ENCODE data around the gene NIFK.
"Not testable (repeated sequence)": the region's sequence is repeated elsewhere in the genome, so short reads cannot be mapped to it uniquely, and the experiment has no call there.

NIFK gene

DNA sequence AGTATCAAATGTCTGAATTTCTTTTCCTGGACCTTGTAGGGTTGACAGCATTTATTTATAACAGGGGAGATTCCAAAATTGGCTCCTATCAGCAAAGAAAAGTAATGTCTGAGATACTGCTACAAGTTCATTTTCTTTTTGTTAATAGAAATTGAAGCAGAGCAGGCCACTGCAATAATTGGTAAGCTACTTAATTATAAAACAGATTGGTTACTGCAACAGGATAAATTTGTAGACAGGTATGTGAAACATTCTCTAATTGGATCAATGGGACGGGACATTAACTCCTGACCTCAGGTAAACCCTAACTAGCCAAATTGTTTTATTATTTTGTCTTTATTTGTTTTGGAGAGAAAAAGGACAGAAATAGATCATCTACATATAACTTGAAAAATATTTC is 20.5 kb downstream of the NIFK start:
- no peak for TF ChIP-seq CTCF (IDR thresholded peaks at IDR 0.05; ENCODE audit: control insufficient read depth, extremely low read depth, insufficient read depth)
- H3K4me3 ChIP-seq (ENCODE audit: low read depth, low read length): no peak overlapping the region
- DNase-seq (ENCODE audit: low read depth): no peak

GRCh38 chr2:121711481-121711880 is 25.2 kb downstream of the NIFK start:
- H3K4me3 ChIP-seq (ENCODE audit: low read depth, low read length); DNase-seq (ENCODE audit: low read depth): not testable (repeated sequence)

- TF ChIP-seq CTCF (IDR thresholded peaks at IDR 0.05; ENCODE audit: control insufficient read depth, extremely low read depth, insufficient read depth): no peak
- no peak for DNase-seq (ENCODE audit: low read depth)
- no peak overlapping the region for H3K4me3 ChIP-seq (ENCODE audit: low read depth, low read length)
Observed at GRCh38 chr2:121710470-121711170, 26.1 kb downstream of the NIFK start.

DNA sequence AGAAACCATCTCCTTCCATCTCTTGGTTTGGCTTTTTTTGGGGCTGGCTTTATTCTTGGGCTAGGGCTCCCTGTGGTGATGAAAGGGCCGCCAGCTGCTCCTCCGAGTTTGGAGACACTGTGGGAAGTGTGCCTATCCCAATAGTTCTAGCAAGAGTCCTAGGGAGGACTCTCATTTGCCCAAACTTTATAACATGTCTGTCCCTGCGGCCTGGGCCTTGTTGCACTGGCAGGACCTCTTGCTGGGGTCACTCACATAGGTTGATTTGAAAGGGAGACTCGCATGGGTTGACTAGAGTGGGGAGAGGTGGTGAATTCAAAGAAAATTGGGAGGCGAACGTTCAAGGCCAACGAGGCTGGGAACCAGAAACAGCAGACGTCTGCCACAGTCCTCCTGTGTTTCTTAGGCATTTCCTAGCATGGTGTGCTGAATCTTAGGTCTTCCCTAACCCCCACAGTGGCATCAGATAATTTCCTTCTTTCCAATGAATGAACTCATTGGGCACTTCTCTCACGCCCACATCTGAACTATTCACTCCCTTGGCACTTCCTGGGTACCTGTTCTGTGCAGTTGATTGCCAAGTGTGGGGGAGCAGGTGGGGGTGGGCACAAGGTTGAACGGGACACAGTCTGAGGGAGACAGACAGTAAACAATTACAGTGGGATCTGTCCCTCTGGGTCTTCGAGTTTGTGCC is 26.8 kb downstream of the NIFK start:
- TF ChIP-seq CTCF (IDR thresholded peaks at IDR 0.05; ENCODE audit: control insufficient read depth, extremely low read depth, insufficient read depth): no peak
- no peak for DNase-seq (ENCODE audit: low read depth)
- H3K4me3 ChIP-seq (ENCODE audit: low read depth, low read length): no peak overlapping the region

GRCh38 chr2:121707920-121708361 is 28.7 kb downstream of the NIFK start:
- no peak for DNase-seq (ENCODE audit: low read depth)
- TF ChIP-seq CTCF (IDR thresholded peaks at IDR 0.05; ENCODE audit: control insufficient read depth, extremely low read depth, insufficient read depth): no peak

GRCh38 chr2:121707344-121707919 is 29.2 kb downstream of the NIFK start:
- DNase-seq (ENCODE audit: low read depth): no peak
- no peak overlapping the region for H3K4me3 ChIP-seq (ENCODE audit: low read depth, low read length)
- TF ChIP-seq CTCF (IDR thresholded peaks at IDR 0.05; ENCODE audit: control insufficient read depth, extremely low read depth, insufficient read depth): no peak

More at GRCh38 chr2:121707920-121708361, 28.7 kb downstream of the NIFK start:
- H3K4me3 ChIP-seq (ENCODE audit: low read depth, low read length): no peak overlapping the region

GRCh38 chr2:121705958-121706357 is 30.7 kb downstream of the NIFK start:
- no peak for DNase-seq (ENCODE audit: low read depth)
- no peak overlapping the region for H3K4me3 ChIP-seq (ENCODE audit: low read depth, low read length)
- no peak for TF ChIP-seq CTCF (IDR thresholded peaks at IDR 0.05; ENCODE audit: control insufficient read depth, extremely low read depth, insufficient read depth)

Data from LNCaP clone FGC (cell line).